Fibroblast of mammary gland (primary cell): ENCODE measurements around the gene DYRK1A.

Experiments used
- DNase-seq: peaks from one replicate; pipeline ENCODE4 v3.0.0-alpha.2; 2010; ENCODE audit warnings: low read depth
- H3K4me3 ChIP-seq: 2 replicates; pipeline ENCODE4 v1.5.1; 2011; ENCODE audit warnings: low read depth, mild to moderate bottlenecking, low read length, moderate library complexity; ENCODE audit not compliant: control insufficient read depth
- TF ChIP-seq, protein P1 (sequence below): conservative IDR thresholded peaks from 2 replicates; pipeline ENCODE4 v1.5.1; 2011; ENCODE audit warnings: low read depth, low read length, inconsistent platforms; ENCODE audit not compliant: control insufficient read depth, insufficient read depth

Gene DYRK1A

GRCh38 chr21:37555672-37556261, 189.2 kb downstream of the DYRK1A start:
- no peak overlapping the region for H3K4me3 ChIP-seq
- TF ChIP-seq, protein P1, sequence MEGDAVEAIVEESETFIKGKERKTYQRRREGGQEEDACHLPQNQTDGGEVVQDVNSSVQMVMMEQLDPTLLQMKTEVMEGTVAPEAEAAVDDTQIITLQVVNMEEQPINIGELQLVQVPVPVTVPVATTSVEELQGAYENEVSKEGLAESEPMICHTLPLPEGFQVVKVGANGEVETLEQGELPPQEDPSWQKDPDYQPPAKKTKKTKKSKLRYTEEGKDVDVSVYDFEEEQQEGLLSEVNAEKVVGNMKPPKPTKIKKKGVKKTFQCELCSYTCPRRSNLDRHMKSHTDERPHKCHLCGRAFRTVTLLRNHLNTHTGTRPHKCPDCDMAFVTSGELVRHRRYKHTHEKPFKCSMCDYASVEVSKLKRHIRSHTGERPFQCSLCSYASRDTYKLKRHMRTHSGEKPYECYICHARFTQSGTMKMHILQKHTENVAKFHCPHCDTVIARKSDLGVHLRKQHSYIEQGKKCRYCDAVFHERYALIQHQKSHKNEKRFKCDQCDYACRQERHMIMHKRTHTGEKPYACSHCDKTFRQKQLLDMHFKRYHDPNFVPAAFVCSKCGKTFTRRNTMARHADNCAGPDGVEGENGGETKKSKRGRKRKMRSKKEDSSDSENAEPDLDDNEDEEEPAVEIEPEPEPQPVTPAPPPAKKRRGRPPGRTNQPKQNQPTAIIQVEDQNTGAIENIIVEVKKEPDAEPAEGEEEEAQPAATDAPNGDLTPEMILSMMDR, result no peak
- DNase-seq, result no peak

GRCh38 chr21:37557261-37557950, 190.8 kb downstream of the DYRK1A start:
- TF ChIP-seq, protein P1, result no peak
- DNase-seq, result no peak
- no peak overlapping the region for H3K4me3 ChIP-seq

DNA sequence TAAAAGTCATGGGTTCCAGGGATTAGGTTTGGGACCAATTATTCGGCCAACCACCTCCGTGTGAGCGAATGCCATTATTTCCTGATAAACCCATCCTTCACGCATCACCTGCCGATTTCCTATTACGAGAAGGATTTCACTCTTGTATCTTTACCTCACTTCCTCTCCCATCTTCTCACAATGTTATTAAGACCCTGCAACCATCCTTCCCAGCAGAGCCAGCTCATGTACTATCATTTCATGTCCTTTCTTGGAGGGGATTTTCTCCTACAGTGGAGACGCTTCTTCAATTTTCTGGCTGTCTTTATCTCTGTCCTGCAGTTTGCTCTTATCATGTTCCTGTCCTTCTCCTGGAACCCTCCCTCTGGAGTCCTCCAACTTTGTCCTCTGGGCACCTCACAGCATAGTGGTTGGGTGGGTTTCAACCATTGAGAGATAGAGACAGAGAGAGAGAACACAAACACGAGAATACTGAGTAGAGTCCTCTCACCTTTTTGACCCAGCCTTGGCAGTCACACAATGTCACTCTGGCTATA, 192.2 kb downstream of the DYRK1A start:
- no peak for DNase-seq
- H3K4me3 ChIP-seq, result no peak overlapping the region
- TF ChIP-seq, protein P1, result no peak

DNA sequence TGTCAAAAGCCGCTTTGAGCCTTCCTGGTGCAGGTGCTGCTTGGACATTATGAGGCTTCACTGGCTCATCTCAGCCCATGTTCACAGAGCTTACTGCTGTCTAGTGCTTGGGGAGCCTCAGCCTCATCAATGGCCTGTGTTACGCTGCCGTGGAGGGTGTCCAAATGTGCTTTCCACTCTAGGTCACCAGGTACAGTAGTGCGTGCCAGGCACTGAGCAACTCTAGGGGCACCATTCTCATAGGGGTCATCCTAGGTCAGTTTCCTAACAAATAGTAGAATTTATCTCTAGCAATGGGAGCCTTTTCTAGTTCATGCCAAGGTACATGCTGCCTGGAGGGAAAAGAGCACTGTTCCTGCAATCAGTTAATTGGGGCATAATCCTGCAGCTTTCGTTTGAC, 193.8 kb downstream of the DYRK1A start:
- H3K4me3 ChIP-seq, result no peak overlapping the region
- TF ChIP-seq, protein P1, result no peak
- DNase-seq, result no peak

DNA sequence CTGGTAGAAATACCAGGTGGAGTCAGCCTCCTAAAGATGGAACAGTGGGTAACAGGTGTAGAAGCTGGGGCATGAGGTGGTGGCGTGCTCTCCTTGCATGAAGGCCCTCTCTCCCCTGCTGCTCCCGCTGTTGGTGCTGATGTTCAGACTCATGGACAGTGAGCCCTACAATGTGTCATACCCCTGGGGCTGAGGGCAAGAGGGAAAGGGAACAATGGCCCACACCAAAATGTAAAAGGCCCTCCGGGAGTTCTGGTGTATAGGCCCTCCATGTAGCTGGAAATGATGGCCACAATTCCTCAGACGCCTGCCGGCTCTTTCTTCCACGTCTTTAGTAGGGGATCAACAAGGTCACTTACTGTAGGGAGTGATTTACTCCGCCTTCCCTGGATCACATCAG, 194.9 kb downstream of the DYRK1A start:
- no peak for DNase-seq
- TF ChIP-seq, protein P1, result no peak
- H3K4me3 ChIP-seq, result no peak overlapping the region

DNA sequence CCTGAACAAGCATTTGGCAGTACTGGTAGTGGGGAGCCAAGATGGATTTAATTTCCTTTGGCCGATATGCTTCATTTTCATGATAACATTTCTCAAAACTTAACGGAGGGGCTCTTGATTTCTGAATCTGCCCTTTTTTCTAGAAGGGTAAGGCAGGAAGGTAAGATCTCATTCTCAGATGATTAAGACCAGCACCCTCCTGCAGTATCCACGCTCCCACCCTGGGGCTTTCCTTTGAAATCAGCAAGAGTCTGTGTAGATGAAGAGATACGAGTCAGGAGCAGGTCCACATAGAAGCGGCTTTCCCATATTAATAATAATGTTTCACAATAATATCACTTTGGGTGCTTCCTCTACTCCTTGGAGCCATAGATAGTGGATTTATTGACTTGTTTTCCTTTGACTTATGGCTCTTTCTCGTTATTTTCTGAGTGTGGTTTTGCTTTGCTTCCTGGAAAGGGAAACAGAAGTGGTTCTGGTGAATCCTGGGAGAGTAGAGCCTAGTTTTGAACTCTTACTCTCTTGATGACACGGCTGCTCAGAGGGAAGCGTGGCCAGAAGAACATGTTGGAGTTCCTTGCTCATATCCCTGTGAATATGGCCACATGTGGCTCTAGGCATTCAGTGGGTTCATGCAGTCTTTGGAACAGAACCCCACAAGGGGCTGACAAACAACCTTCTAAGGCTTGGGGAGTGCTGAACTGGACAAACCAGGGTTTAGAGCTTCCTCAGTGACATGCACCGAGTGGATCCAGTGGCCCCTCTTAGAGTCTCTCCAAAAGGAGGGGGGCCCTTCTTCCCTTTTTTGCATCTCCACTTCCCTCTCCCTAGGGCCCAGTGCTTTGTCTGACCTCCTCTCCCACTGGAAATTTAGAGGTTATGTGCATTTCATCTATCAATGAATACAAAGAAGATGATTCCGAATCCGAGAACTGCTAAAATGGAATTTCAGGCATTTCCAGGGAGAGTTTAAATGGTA, 195.7 kb downstream of the DYRK1A start:
- no peak for DNase-seq
- TF ChIP-seq, protein P1, result no peak
- no peak overlapping the region for H3K4me3 ChIP-seq
